Hippocampal formation (tissue), 2 donors: Measurements from ENCODE around the gene FOXJ3.
A peak's percentile ranks its signal among the peaks of the same experiment; 100 is the strongest.

Experiments
- DNase-seq, 2 donors: peaks; one replicate each; lab custom pipeline; 2025; lab: John Stamatoyannopoulos, UW

Gene FOXJ3

DNA sequence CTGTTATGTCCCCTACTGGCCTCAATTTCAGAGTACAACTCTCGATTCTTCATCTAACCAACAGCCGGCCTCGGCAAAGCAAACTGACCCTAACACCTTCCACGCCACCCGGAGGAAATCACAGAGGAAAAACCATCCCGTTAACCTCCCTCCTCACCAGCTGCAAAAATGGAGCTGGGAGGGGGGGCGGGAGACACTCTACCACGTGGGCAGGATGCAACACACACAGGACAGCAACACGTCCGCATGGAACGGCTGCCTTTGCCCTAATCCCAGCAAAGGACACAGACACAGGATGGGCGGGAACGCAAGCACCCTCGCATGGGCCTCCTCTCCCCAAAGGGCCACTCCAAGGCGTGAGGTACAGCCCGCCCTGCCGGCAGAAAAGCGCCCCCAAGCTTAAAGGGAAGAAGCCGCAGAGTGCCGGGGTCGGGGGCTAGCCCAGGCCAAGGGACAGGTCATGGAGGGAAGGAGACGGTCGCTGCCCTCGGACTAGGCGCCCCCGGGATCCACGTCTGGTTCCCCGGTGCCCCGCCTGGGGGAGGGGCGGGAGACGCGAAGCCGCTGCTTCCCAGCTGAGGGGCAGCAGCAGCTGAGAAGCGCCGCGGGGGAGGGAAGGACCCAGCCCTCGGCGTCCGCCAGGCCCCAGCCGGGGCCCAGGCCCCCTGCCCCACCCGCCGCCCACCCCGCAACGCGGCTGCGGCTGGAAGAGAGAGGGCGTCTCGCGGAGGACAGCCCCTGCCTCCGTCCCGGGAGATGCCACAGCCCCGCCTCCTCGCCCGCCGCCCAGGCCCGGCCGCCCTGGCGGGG, 590 bp downstream of the FOXJ3 start:
- peak; percentile 28 to 45 for DNase-seq

DNA sequence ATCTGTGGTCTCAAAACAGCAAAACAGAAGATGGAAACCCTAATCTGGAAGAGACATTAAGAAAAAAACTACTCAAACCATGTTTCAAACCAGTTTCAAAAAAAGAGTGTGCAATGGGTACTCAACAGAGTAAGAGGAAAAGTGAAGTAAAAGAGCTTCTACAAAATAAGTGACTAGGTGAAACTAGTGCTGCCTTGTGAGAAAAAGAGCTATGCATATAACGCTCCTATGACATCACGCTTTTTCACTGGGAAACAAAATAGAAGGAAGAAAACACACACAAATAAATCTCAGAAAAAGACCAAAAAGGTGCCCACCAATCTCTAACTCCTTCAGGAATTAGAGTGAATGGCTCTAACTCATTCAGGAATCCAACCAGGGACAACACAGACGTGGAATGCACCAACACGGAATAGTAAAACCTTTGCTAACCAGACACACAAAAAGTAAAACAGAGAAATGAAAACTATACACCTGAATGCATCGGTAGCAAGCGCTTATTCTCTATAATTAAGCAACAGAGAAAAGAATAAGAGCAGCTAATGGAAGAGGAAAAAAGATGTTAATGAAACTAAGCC, 1.3 kb downstream of the FOXJ3 start:
- DNase-seq = no peak

DNA sequence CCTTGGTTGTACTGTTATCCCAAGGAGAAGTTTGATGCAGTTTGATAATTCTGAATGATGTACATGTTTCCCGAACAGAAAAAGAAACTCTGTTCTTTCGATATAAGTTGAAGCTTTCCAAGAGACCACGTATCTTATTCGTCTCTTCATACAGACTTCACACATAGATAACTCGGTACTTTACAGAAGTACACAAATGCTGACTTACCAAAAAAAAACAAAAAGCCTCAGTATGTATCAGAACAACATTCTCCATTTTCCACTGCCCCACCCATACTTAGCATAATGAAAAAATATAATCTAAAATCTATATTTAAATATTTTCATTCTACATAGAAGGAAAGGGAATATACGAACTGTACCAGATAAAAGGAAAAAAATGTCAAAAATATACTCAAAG, 2.2 kb downstream of the FOXJ3 start:
- no peak for DNase-seq

DNA sequence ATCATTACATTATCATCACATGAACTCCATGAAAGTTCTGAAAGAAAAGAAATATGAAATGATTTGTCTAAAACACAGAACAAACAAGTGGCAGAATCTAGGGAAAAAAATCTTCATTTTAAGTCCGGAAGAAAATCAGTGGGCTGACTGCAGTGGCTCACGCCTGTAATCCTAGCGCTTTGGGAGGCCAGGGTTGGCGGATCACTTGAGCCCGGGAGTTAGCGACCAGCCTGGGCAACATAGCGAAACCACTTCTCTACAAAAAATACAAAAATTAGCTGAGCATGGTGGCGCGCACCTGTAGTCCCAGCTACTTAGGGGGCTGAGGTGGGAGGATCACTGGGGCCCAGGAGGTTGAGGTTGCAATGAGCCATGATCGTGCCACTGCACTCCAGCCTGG, 4.8 kb downstream of the FOXJ3 start:
- no peak for DNase-seq

DNA sequence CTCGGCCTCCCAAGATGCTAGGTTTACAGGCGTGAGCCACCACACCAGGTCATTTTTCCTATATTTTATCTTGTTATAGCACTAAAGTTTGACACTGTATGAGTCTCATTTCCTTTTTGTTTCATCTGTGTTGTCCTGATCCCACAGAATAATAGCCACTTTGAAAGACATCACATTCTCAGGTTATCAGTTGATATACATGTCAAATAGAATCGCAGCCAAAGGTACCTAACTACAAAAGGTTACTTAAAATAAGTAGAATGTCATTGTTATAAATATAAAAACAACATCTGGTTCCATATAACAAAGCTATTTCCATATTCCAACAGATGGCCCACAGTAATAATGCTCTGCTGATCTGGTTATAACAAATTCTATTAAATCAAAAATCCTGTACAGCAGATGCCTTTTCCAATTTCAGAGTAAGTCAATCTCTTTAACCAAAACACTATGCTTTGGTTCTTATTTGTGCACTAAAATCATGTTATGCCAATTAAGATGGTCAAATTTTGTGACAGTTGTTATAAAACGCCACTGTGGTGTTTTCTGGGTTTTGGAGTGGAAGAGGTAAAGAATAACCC, 6.0 kb downstream of the FOXJ3 start:
- no peak for DNase-seq

DNA sequence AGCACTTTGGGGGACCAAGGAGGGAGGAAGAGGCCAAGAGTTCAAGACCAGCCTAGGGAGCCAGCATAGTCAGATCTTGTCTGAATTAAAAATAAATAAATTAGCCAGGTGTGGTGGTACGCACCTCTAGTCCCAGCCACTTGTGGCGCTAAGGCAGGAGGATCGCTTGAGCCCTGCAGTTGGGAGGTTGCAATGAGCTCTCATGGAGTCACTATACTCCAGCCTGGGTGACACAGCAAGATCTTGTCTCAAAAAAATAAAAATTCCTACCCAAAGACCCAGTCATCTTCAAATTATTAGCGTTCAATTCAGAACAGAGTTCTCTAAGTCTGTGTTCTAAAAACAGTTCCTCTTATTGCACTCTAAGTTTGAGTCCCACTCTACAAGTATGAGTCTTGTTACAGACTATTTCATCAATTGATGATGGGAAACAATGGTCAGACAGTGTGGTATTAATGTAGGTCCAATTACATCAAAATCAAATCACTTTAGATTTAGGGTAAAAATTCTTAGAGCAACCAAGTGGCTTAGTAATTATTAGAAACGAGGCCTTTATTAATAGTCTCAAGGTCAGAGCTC, 6.9 kb downstream of the FOXJ3 start:
- DNase-seq = no peak

GRCh38 chr1:42325014-42325402, 10.0 kb downstream of the FOXJ3 start:
- DNase-seq = no peak

- DNase-seq = no peak
These were observed 10.5 kb downstream of the FOXJ3 start for GRCh38 chr1:42324398-42325013.

GRCh38 chr1:42323551-42323950, 11.5 kb downstream of the FOXJ3 start:
- DNase-seq = no peak

DNA sequence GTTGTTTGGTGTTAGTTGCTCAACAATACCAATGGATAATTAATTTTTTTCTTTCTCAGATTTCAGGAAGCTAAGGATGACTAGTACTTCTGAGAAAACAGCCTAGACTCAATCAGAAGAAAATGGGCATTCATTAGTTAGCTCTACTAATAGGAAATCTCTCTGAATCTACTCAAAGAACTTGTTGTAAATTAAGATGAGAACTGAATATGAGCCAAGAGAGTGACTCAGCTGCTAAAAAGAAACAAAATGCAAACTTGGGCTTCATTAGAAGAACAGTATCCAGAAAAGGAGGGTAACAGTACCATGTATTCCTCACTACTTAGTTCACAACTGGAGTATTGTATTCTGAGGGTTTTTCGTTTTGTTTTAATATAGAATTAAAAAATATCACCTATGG, 12.5 kb downstream of the FOXJ3 start:
- DNase-seq = no peak

DNA sequence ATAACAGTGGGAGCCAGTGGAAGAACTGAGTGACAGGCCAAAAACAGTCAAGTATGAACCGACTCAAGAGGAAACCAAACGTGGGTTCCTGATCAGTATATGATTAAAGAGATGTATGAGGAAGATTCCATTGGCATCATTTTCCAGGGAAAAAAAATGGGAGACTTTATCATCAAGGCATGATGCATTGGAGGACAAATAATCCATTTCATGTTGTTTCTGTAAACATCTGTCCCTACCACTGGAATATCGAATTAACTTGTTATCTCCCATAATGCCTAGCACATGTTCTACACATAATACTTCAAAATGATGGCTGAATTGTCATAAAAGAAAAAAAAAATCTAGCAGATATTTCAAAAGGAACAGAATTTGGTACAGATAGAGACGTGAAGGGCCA, 13.3 kb downstream of the FOXJ3 start:
- no peak for DNase-seq

DNA sequence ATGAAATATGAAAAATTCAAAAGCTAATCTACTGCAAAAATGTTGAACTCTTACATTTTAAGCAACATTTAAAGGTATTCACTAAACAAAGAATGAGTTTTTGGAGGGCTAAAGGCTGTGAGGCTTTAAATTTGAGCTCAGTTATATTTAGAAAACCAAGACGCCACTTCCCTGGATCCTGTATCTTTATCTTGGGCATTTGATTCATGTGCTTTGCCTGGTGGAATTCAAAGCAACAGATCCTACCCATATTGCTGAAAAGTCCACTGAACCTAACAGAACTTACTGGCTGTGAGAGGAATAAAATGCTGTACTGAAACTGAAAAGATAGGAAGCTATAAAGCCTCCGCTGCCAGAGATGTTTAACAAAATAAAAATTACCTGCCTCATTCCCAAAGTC, 14.3 kb downstream of the FOXJ3 start:
- DNase-seq = no peak

DNA sequence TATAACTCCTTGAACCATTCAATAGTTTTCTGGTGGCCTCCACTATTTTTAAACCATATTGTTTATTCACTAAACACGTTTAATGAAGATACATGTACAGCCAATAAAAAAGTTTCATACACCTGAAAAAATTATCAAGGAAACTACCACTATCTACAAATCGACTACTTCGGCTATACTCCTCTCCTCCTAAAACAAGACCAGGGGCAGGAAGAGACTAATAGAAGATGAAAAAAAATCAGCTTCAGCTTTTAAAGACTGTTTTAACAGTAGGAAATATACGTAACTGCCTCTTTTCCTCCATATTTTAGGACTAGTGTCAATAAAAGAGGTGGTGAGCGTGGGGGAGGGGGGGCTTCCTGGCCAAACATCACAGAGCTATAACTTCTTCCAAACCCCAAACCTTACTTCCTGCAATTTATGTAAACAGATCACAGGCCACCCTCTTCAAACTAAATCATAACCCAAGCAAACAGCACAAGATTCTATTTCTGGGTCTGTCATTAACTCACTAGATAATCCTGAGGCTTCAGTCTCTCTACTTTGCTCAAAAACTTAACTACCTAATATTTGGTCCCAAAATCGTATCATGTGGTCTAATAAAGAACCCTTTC, 15.1 kb downstream of the FOXJ3 start:
- DNase-seq = no peak

GRCh38 chr1:42319128-42319851, 15.7 kb downstream of the FOXJ3 start:
- no peak for DNase-seq

- no peak for DNase-seq
These were observed 16.4 kb downstream of the FOXJ3 start for GRCh38 chr1:42318601-42319000.

DNA sequence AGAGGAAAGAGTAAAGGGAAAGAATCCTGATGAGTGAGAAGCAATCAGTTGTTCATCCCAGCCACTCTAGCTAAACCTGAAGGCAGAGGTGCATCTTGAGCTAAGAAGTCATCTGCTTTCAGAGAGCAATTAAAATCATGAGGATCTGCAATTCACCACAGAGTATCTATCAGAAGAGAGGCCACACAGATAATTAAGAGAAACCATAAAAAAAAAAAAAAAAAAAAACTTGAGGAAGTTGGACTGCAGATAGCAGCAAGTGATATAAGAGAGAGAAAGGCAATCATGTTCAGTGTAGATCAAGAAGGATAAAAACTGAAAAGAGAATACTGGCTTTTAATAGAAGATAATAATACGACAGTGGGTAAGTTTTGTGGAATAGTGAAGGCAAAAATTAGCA, 17.7 kb downstream of the FOXJ3 start:
- DNase-seq = no peak

- no peak for DNase-seq
These were observed 18.7 kb downstream of the FOXJ3 start for GRCh38 chr1:42316292-42316691.

GRCh38 chr1:42315500-42315899, 19.5 kb downstream of the FOXJ3 start:
- DNase-seq = no peak

GRCh38 chr1:42313970-42314369, 21.1 kb downstream of the FOXJ3 start:
- no peak for DNase-seq

GRCh38 chr1:42312576-42313212, 22.3 kb downstream of the FOXJ3 start:
- no peak for DNase-seq

DNA sequence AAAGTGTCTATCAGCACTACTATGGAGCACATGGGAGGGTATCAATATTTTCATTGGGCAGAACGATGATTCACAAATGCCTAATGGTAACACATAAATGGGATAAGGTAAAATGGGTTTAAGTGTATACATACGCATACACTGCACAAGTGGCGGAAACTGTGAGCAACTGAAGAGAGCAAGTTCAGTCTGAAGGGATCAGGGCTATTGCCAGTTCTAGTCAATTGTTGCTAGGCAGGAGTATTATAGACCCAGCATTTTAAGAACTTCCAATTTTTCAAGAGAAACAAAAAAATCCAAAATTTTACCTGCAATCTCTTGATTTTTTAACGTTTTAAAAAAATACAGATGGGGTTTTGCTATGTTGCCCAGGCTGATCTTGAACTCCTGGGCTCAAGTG, 23.1 kb downstream of the FOXJ3 start:
- DNase-seq = no peak
